ENCODE results near the gene PLEKHG5.
"Not testable (repeated sequence)": the region's sequence is repeated elsewhere in the genome, so short reads cannot be mapped to it uniquely, and the experiment has no call there.

GRCh38 chr1:6493834-6494223, 2.4 kb upstream of the PLEKHG5 start:
- not testable (repeated sequence) for TF ChIP-seq EZH2 (IDR thresholded peaks at IDR 0.05; ENCODE audit: borderline replicate concordance, low read length)
- TF ChIP-seq, protein P1, sequence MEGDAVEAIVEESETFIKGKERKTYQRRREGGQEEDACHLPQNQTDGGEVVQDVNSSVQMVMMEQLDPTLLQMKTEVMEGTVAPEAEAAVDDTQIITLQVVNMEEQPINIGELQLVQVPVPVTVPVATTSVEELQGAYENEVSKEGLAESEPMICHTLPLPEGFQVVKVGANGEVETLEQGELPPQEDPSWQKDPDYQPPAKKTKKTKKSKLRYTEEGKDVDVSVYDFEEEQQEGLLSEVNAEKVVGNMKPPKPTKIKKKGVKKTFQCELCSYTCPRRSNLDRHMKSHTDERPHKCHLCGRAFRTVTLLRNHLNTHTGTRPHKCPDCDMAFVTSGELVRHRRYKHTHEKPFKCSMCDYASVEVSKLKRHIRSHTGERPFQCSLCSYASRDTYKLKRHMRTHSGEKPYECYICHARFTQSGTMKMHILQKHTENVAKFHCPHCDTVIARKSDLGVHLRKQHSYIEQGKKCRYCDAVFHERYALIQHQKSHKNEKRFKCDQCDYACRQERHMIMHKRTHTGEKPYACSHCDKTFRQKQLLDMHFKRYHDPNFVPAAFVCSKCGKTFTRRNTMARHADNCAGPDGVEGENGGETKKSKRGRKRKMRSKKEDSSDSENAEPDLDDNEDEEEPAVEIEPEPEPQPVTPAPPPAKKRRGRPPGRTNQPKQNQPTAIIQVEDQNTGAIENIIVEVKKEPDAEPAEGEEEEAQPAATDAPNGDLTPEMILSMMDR (IDR thresholded peaks at IDR 0.05; ENCODE audit: low read length) = not testable (repeated sequence)
